Left ventricle myocardium inferior (tissue), 1 donor: ENCODE measurements around the gene TUBGCP6. TPM values are rescaled to one million over a fixed set of nuclear protein-coding genes. Genes with fewer than 3 reads are reported as not detected.
A peak's percentile ranks its signal among the peaks of the same experiment; 100 is the strongest.

Experiments used
- DNase-seq: peaks from one replicate; pipeline ENCODE4 v3.0.0-alpha.2; 2020
- H3K27ac ChIP-seq: fragments of 200-600 bp; replicated peaks from 2 replicates; pipeline ENCODE4 v1.8.0; 2021
- H3K27me3 ChIP-seq: fragments of 200-600 bp; 2 replicates; pipeline ENCODE4 v1.8.0; 2021; ENCODE audit warnings: low read depth
- H3K36me3 ChIP-seq: fragments of 200-600 bp; 2 replicates; pipeline ENCODE4 v1.8.0; 2021
- H3K4me1 ChIP-seq: fragments of 200-600 bp; 2 replicates; pipeline ENCODE4 v1.8.0; 2021
- H3K4me3 ChIP-seq: fragments of 200-600 bp; 2 replicates; pipeline ENCODE4 v1.8.0; 2021; ENCODE audit warnings: mild to moderate bottlenecking, moderate library complexity
- H3K9me3 ChIP-seq: fragments of 200-600 bp; replicated peaks from 2 replicates; pipeline ENCODE4 v1.8.0; 2021
- intact Hi-C: fragments of 100-400 bp; cut with micrococcal nuclease; formaldehyde crosslinking; loops from one replicate; pipeline ENCODE4 v1.11.0; 2022
- total RNA-seq: library from RNA; stranded (reverse); fragmentation: NEBNext Ultra II Directional; extraction: Animal tissue kit (Norgen Biotek cat#: 25700); gene quantifications from one replicate; pipeline ENCODE4 v1.2.1, GENCODE V29; 2021
- TF ChIP-seq, protein P1 (sequence below): fragments of 200-600 bp; IDR thresholded peaks from 2 replicates; pipeline ENCODE4 v1.8.0; 2021; ENCODE audit warnings: antibody characterized with exemption, mild to moderate bottlenecking, borderline replicate concordance
- donor health status: DM: no; HTN: yes; CAD: no; lungs with severe emphysema.

The TUBGCP6 gene
- total RNA-seq, 1 donor from 2014 or later: 18.3 TPM

GRCh38 chr22:50186181-50186714 is 58.6 kb downstream of the TUBGCP6 start:
- no peaks in the 10 kb centered on the region for H3K27me3 ChIP-seq
- DNase-seq: no peak
- TF ChIP-seq, protein P1, sequence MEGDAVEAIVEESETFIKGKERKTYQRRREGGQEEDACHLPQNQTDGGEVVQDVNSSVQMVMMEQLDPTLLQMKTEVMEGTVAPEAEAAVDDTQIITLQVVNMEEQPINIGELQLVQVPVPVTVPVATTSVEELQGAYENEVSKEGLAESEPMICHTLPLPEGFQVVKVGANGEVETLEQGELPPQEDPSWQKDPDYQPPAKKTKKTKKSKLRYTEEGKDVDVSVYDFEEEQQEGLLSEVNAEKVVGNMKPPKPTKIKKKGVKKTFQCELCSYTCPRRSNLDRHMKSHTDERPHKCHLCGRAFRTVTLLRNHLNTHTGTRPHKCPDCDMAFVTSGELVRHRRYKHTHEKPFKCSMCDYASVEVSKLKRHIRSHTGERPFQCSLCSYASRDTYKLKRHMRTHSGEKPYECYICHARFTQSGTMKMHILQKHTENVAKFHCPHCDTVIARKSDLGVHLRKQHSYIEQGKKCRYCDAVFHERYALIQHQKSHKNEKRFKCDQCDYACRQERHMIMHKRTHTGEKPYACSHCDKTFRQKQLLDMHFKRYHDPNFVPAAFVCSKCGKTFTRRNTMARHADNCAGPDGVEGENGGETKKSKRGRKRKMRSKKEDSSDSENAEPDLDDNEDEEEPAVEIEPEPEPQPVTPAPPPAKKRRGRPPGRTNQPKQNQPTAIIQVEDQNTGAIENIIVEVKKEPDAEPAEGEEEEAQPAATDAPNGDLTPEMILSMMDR: no peak
- peaks cover 75% of the 10 kb centered on the region for H3K4me1 ChIP-seq
- no peaks in the 10 kb centered on the region for H3K36me3 ChIP-seq
- intact Hi-C loops: no loop called here
- H3K4me3 ChIP-seq: peak overlapping the region; percentile 85
- H3K9me3 ChIP-seq: no peaks in the 10 kb centered on the region
- H3K27ac ChIP-seq: peak overlapping the region; percentile 69

GRCh38 chr22:50185375-50186087 is 59.3 kb downstream of the TUBGCP6 start, which contains the start of gene TRABD:
Gene TRABD, plus strand, starts transcription at chr22:50185913. Its CDS starts 7,148 bp downstream, at chr22:50193061.
- DNase-seq: peak; percentile 90
- no peaks in the 10 kb centered on the region for H3K9me3 ChIP-seq
- peaks cover 2% of the 10 kb centered on the region for H3K27me3 ChIP-seq
- intact Hi-C loops: no loop called here
- H3K4me3 ChIP-seq: peak within 1 kb of the TSS; percentile 85
- peak within 1 kb of the TSS; percentile 76 for H3K27ac ChIP-seq
- TF ChIP-seq, protein P1: no peak
- H3K36me3 ChIP-seq: no peaks in the 10 kb centered on the region
- peaks cover 68% of the 10 kb centered on the region for H3K4me1 ChIP-seq

DNA sequence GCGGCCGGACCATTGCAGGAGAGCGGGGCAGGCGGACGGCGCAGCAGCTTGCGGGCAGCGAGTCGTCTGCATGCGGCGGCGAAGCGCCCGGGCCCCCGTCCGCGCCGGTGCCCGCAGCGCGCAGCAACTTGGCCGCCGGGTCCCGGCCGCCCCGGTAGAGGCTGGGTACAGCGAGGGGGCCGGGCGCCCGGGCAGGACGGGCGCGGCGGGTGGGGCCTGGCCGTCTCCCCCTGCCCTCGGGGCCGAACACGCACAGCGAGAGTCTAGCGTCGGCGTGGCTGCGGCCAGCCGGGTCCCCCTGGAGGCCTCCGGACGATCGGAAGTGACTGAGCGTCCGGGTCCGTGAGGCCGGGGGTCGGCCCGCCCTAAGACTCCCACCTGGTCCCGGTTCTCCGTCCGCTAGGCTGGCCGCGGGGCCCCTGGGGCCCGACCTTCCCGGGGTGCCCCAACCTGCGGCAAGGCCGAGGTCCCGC is 59.9 kb downstream of the TUBGCP6 start:
- H3K27me3 ChIP-seq: peaks cover 8% of the 10 kb centered on the region
- peak overlapping the region; percentile 76 for H3K27ac ChIP-seq
- TF ChIP-seq, protein P1: no peak
- H3K36me3 ChIP-seq: no peaks in the 10 kb centered on the region
- H3K9me3 ChIP-seq: no peaks in the 10 kb centered on the region
- no peak for DNase-seq
- H3K4me1 ChIP-seq: peaks cover 62% of the 10 kb centered on the region
- intact Hi-C loops: no loop called here
- H3K4me3 ChIP-seq: peak overlapping the region; percentile 85

DNA sequence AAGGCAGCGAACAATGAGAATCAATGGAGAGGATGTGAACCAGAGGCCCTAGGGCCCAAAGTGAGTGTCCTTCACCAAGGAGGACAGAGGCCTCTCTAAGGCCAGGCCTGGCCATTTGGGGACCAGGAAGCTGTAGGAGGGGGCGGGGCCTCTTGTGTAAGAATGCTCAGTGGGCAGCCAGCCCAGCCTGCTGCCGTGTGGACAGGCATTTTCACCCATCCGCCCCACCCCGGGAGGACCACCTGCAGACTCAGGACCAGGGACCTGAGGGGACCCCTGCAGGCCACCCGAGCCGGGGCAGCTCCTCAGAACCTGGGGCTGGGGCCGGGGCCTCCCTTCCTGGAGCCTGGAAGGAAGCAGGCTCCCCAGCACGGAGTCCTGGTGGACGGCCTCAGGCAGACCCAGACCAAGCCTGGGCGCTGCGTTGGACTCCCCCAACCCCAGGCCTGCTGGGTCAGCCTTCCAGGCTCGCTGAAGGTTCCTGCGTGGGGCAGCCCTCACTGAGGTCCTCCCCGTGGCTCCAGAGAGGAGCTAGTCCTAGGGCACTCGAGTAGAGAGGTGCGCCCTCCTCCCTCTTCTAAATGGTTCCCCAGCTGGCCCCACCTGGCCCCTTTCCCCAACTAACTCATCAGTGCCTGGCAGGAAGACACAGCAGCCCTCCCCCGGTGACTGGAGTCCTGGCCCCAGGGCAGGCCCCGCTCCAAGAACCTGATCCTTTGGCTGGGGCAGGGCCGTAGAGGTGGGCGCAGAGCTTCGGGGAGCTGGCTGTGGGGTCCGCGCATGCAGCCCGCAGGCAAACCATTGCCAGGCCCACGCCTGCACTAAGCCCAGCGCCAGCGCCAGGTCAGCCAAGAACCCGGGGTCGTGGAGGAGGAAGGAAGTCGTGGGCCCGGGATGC is 60.6 kb downstream of the TUBGCP6 start:
- Histone ChIP-seq H3K9me3 (no peaks in the 10 kb centered on the region), H3K27ac (peak overlapping the region; percentile 76), H3K4me1 (peaks cover 55% of the 10 kb centered on the region), H3K4me3 (peak overlapping the region; percentile 85), H3K36me3 (no peaks in the 10 kb centered on the region), H3K27me3 (peaks cover 15% of the 10 kb centered on the region)
- TF ChIP-seq, protein P1: no peak
- intact Hi-C loops: no loop called here
- peak; percentile 82 for DNase-seq

- intact Hi-C loops: no loop called here
- TF ChIP-seq, protein P1: no peak
- Histone ChIP-seq H3K36me3 (no peaks in the 10 kb centered on the region), H3K27me3 (peaks cover 24% of the 10 kb centered on the region), H3K9me3 (no peaks in the 10 kb centered on the region), H3K4me3 (no peak overlapping the region), H3K27ac (peak overlapping the region; percentile 76), H3K4me1 (peaks cover 46% of the 10 kb centered on the region)
- DNase-seq: no peak
Measured at GRCh38 chr22:50183141-50183971, 61.5 kb downstream of the TUBGCP6 start.
